IMR-90 (cell line): ENCODE measurements around the gene ARHGEF17. TPM values are rescaled to one million over a fixed set of nuclear protein-coding genes. Genes with fewer than 3 reads are reported as not detected.

Experiments used
- ATAC-seq: fragments of 200-7000 bp; cut with Tn5 transposase; 2 replicates; pipeline ENCODE4 v1.9.1; 2020; ENCODE audit warnings: low read depth, mild to moderate bottlenecking, moderate library complexity
- BruUV-seq: library from RNA; stranded (reverse); fragments of 400-500 nt; replicated peaks from 2 replicates; lab custom pipeline; 2021; lab: Mats Ljungman, UMichigan
- CTCF ChIA-PET: fragments of 300-600 bp; formaldehyde crosslinking; extraction: SDS; loops from one replicate; lab custom pipeline; 2021; ENCODE audit warnings: antibody characterized with exemption; lab: Yijun Ruan, JAX
- POLR2A ChIA-PET: fragments of 300-600 bp; sonication (Branson Sonifier 250); formaldehyde crosslinking; loops from one replicate; lab custom pipeline; 2022; ENCODE audit warnings: antibody characterized with exemption; ENCODE audit not compliant: unreplicated experiment; lab: Charles Lee
- DNase-seq: peaks from one replicate; pipeline ENCODE4 v3.0.0; 2013
- H2AFZ ChIP-seq: replicated peaks from 2 replicates; pipeline ENCODE3; 2013; ENCODE audit warnings: low read length, mild to moderate bottlenecking; ENCODE audit not compliant: poor library complexity
- H2AK5ac ChIP-seq: 2 replicates; pipeline ENCODE4 v1.6.1; 2013; ENCODE audit warnings: low read depth, low read length, inconsistent platforms
- H2AK9ac ChIP-seq: replicated peaks from 2 replicates; pipeline ENCODE3; 2013; ENCODE audit warnings: mild to moderate bottlenecking, low read depth, low read length, moderate library complexity; ENCODE audit not compliant: poor library complexity
- H2BK120ac ChIP-seq: 2 replicates; pipeline ENCODE4 v1.6.1; 2013; ENCODE audit warnings: low read depth, low read length, inconsistent platforms
- H2BK15ac ChIP-seq: 3 replicates; pipeline ENCODE4 v1.6.1; 2013; ENCODE audit warnings: low read depth, low read length, inconsistent platforms
- H2BK20ac ChIP-seq: 2 replicates; pipeline ENCODE4 v1.6.1; 2013; ENCODE audit warnings: low read depth, mild to moderate bottlenecking, inconsistent platforms, low read length, moderate library complexity
- H2BK5ac ChIP-seq: 2 replicates; pipeline ENCODE4 v1.6.1; 2013; ENCODE audit warnings: mild to moderate bottlenecking, low read depth, low read length, inconsistent platforms; ENCODE audit not compliant: poor library complexity, severe bottlenecking
- H3K14ac ChIP-seq: replicated peaks from 2 replicates; pipeline ENCODE4 v1.6.1; 2013; ENCODE audit warnings: low read depth, low read length, inconsistent platforms
- H3K18ac ChIP-seq: 2 replicates; pipeline ENCODE4 v1.6.1; 2013; ENCODE audit warnings: low read depth, low read length, control low read depth
- H3K23ac ChIP-seq: 2 replicates; pipeline ENCODE4 v1.6.1; 2013; ENCODE audit warnings: low read depth, low read length, inconsistent platforms
- H3K27ac ChIP-seq: 2 replicates; pipeline ENCODE4 v1.5.1; 2013; ENCODE audit warnings: mild to moderate bottlenecking, control low read depth, low read length; ENCODE audit not compliant: insufficient read depth
- H3K27me3 ChIP-seq: 2 replicates; pipeline ENCODE4 v1.6.1; 2013; ENCODE audit warnings: low read length; ENCODE audit not compliant: control insufficient read depth, insufficient read depth
- H3K36me3 ChIP-seq: 2 replicates; pipeline ENCODE4 v1.6.1; 2013; ENCODE audit warnings: low read length, mixed read lengths; ENCODE audit not compliant: control insufficient read depth, insufficient read depth
- H3K4ac ChIP-seq: 2 replicates; pipeline ENCODE4 v1.6.1; 2013; ENCODE audit warnings: low read depth, low read length, inconsistent platforms
- H3K4me1 ChIP-seq: 2 replicates; pipeline ENCODE4 v1.6.1; 2013; ENCODE audit warnings: low read length, mixed read lengths; ENCODE audit not compliant: control insufficient read depth, insufficient read depth
- H3K4me2 ChIP-seq: 2 replicates; pipeline ENCODE4 v1.6.1; 2013; ENCODE audit warnings: low read depth, mild to moderate bottlenecking, control low read depth, low read length, moderate library complexity
- H3K4me3 ChIP-seq: 2 replicates; pipeline ENCODE4 v1.5.1; 2013; ENCODE audit warnings: low read depth, mild to moderate bottlenecking, control low read depth, low read length, moderate library complexity; ENCODE audit not compliant: insufficient read depth
- H3K56ac ChIP-seq: 2 replicates; pipeline ENCODE4 v1.6.1; 2013; ENCODE audit warnings: low read length, inconsistent platforms; ENCODE audit not compliant: insufficient read depth; ENCODE audit errors: extremely low read depth
- H3K79me1 ChIP-seq, 2 experiments: 2 replicates each; pipeline ENCODE4 v1.6.1; 2013; ENCODE audit warnings: low read length in 2 of 2, inconsistent platforms in 1 of 2, low read depth in 1 of 2
- H3K9ac ChIP-seq: 2 replicates; pipeline ENCODE4 v1.6.1; 2013; ENCODE audit warnings: low read depth, low read length, control low read depth
- H3K9me1 ChIP-seq: 2 replicates; pipeline ENCODE4 v1.6.1; 2013; ENCODE audit warnings: low read length, inconsistent platforms; ENCODE audit not compliant: insufficient read depth
- H3K9me3 ChIP-seq: 2 replicates; pipeline ENCODE4 v1.6.1; 2013; ENCODE audit warnings: low read length; ENCODE audit not compliant: control insufficient read depth, insufficient read depth
- H4K20me1 ChIP-seq: 2 replicates; pipeline ENCODE4 v1.6.1; 2013; ENCODE audit warnings: low read length, inconsistent platforms; ENCODE audit not compliant: insufficient read depth
- H4K5ac ChIP-seq: 2 replicates; pipeline ENCODE4 v1.6.1; 2013; ENCODE audit warnings: mild to moderate bottlenecking, low read depth, low read length, control low read depth
- H4K8ac ChIP-seq, 2 experiments: 2 replicates each; pipeline ENCODE4 v1.6.1; 2013; ENCODE audit warnings: low read depth in 2 of 2, low read length in 2 of 2, control low read depth in 1 of 2, inconsistent platforms in 1 of 2
- H4K91ac ChIP-seq: 2 replicates; pipeline ENCODE4 v1.6.1; 2013; ENCODE audit warnings: low read depth, low read length, inconsistent platforms; ENCODE audit not compliant: insufficient read depth
- FOS ChIP-seq: fragments of 150-350 bp; IDR thresholded peaks from 2 replicates; pipeline ENCODE4 v1.6.1; 2016; ENCODE audit warnings: low read depth, low read length
- WGBS, 2 experiments: methylation state at CpG; one replicate each; pipeline versions ENCODE4 v1.1.5 to v1.1.7; 2013; ENCODE audit warnings: missing lambda C conversion rate in 2 of 2; ENCODE audit not compliant: insufficient read length in 1 of 2; ENCODE audit errors: extremely low coverage in 2 of 2; 5-methylcytosine and 5-hydroxymethylcytosine counted together
- dilution Hi-C: fragments of 300-500 bp; cut with HindIII; formaldehyde crosslinking; loops from one replicate; pipeline ENCODE4 v1.14.3; 2018; ENCODE audit warnings: low sequenced_read_pairs; ENCODE audit not compliant: unreplicated experiment
- in situ Hi-C: fragments of 300-500 bp; cut with MboI; formaldehyde crosslinking; loops from 3 replicates; pipeline ENCODE4 v1.14.3; 2019; ENCODE audit warnings: low sequenced_read_pairs, inconsistent platforms, mixed read lengths
- intact Hi-C: fragments of 100-400 bp; cut with micrococcal nuclease; formaldehyde crosslinking; loops from 2 replicates; pipeline ENCODE4 v1.10.0; 2022
- polyA plus RNA-seq, 3 experiments: library from polyadenylated mRNA; depleted of rRNA; stranded (reverse); fragments of >200 nt; gene quantifications; 2 replicates each; pipeline ENCODE4 v1.2.3, GENCODE V29; 2012; ENCODE audit warnings: low replicate concordance in 1 of 3
- total RNA-seq: library from RNA; depleted of rRNA; stranded (reverse); fragments of >200 nt; gene quantifications from 2 replicates; pipeline ENCODE4 v1.2.3, GENCODE V29; 2012

Gene ARHGEF17
- total and polyA plus RNA-seq, 2 of the 4 experiments (the other 2 are of a cell fraction), result 21.7 to 97.7 TPM

DNA sequence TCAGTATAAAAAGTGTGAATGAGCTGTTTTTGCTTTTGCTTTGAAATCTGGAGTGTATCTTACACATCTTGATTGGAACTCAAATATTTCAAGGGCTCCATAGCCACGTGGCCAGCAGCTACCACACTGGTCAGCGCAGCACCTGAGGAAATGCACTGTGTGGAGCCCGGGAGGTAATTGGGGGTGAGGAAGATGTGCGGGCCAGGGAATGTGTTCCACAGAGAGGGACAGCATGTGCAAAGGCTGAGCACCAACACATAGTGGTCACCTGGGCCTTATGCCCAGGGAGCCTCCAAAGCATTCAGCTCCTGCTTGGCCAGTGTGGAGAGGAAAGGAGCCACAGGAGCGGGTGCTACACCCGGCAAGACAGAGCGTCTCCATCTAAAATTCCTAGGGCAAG is 88.9 kb downstream of the ARHGEF17 start:
- Histone ChIP-seq H3K9ac (no peak overlapping the region), H2BK120ac (no peak overlapping the region), H3K4ac (no peak overlapping the region), H3K4me3 (no peak overlapping the region), H2AK9ac (no peak overlapping the region), H2AK5ac (no peak overlapping the region), H3K79me1 (peaks cover 0 to 10% of the 10 kb centered on the region in 2 experiments; a peak in 1 of 4 replicates), H3K27me3 (no peaks in the 10 kb centered on the region), H2BK5ac (no peak overlapping the region), H3K4me2 (no peak overlapping the region), H4K20me1 (peaks cover 8% of the 10 kb centered on the region), H3K23ac (no peak overlapping the region), H3K36me3 (peaks cover 4% of the 10 kb centered on the region; the same call in 1 of the 2 replicates), H3K27ac (no peak overlapping the region), H2BK20ac (no peak overlapping the region), H2AFZ (no peak overlapping the region), H3K14ac (no peak overlapping the region), H3K9me3 (no peaks in the 10 kb centered on the region), H4K8ac (no peak overlapping the region), H3K4me1 (peaks cover 6% of the 10 kb centered on the region; the same call in 1 of the 2 replicates), H4K5ac (no peak overlapping the region), H3K56ac (no peak overlapping the region), H3K18ac (no peak overlapping the region), H3K9me1 (no peaks in the 10 kb centered on the region; the same call in none of the 2 replicates), H4K91ac (no peak overlapping the region), H2BK15ac (no peak overlapping the region)
- intact Hi-C loops (no loop called here), dilution Hi-C loops (no loop called here), in situ Hi-C loops (no loop called here)
- DNase-seq, result no peak
- POLR2A ChIA-PET, result interaction anchor here (0.6 kb wide), 1 partner anchor 78 kb away, joined by 3 read pairs; no protein-coding TSS in a partner anchor
- ATAC-seq, result no peak
- BruUV-seq, result no TSS peak
- TF ChIP-seq FOS, result no peak
- CTCF ChIA-PET, result no interaction called here
- WGBS, 2 experiments, result no CpG with 5 or more reads among the region's 7 CpGs
